GM19452 (cell line): ENCODE data around the gene USP36.

ENCODE experiments used
- ATAC-seq: cut with Tn5 transposase; IDR thresholded peaks from one replicate; pipeline ENCODE4 v1.9.1; 2021; ENCODE audit not compliant: unreplicated experiment

USP36 gene

GRCh38 chr17:78818932-78819331, 21.7 kb downstream of the USP36 start:
- no peak for ATAC-seq

- ATAC-seq: no peak
These were observed 22.3 kb downstream of the USP36 start for GRCh38 chr17:78818152-78818846.

GRCh38 chr17:78817123-78817522, 23.5 kb downstream of the USP36 start:
- ATAC-seq: no peak

GRCh38 chr17:78815696-78816095, 24.9 kb downstream of the USP36 start:
- no peak for ATAC-seq

- ATAC-seq: no peak
These were observed 27.8 kb downstream of the USP36 start for GRCh38 chr17:78812855-78813254.

GRCh38 chr17:78808163-78808562, 32.5 kb downstream of the USP36 start:
- ATAC-seq: no peak

GRCh38 chr17:78806451-78806850, 34.2 kb downstream of the USP36 start:
- ATAC-seq: no peak

GRCh38 chr17:78805301-78805700, 35.3 kb downstream of the USP36 start:
- ATAC-seq: no peak

- ATAC-seq: no peak
These were observed 35.8 kb downstream of the USP36 start for GRCh38 chr17:78804777-78805176.

- ATAC-seq: no peak
These were observed 37.3 kb downstream of the USP36 start for GRCh38 chr17:78803186-78803845.

GRCh38 chr17:78802459-78802858, 38.2 kb downstream of the USP36 start:
- ATAC-seq: no peak

GRCh38 chr17:78802008-78802407, 38.6 kb downstream of the USP36 start:
- no peak for ATAC-seq

GRCh38 chr17:78800132-78800931, 40.3 kb downstream of the USP36 start:
- ATAC-seq: no peak

GRCh38 chr17:78798695-78799559, 41.7 kb downstream of the USP36 start:
- no peak for ATAC-seq

GRCh38 chr17:78797691-78798585, 42.7 kb downstream of the USP36 start:
- no peak for ATAC-seq

- ATAC-seq: no peak
These were observed 43.4 kb downstream of the USP36 start for GRCh38 chr17:78797213-78797612.

- ATAC-seq: no peak
These were observed 44.1 kb downstream of the USP36 start for GRCh38 chr17:78796517-78796900.

- no peak for ATAC-seq
These were observed 44.6 kb downstream of the USP36 start for GRCh38 chr17:78795861-78796516.

- ATAC-seq: no peak
These were observed 45.6 kb downstream of the USP36 start for GRCh38 chr17:78794864-78795640.
